Stimulated activated CD4-positive, alpha-beta T cell treated with anti-CD3 and anti-CD28 coated beads, Interleukin-15, amount 100 ng/mL, for 1 hour (primary cell): ENCODE results near the gene ULK2.
A peak's percentile ranks its signal among the peaks of the same experiment; 100 is the strongest.
"Not testable (repeated sequence)": the region's sequence is repeated elsewhere in the genome, so short reads cannot be mapped to it uniquely, and the experiment has no call there.

Source experiments
- DNase-seq, 2 donors: peaks; one replicate each; pipeline ENCODE4 v3.0.0-alpha.2; 2020; ENCODE audit warnings: low read depth in 1 of 2, low spot score in 1 of 2

The ULK2 gene

DNA sequence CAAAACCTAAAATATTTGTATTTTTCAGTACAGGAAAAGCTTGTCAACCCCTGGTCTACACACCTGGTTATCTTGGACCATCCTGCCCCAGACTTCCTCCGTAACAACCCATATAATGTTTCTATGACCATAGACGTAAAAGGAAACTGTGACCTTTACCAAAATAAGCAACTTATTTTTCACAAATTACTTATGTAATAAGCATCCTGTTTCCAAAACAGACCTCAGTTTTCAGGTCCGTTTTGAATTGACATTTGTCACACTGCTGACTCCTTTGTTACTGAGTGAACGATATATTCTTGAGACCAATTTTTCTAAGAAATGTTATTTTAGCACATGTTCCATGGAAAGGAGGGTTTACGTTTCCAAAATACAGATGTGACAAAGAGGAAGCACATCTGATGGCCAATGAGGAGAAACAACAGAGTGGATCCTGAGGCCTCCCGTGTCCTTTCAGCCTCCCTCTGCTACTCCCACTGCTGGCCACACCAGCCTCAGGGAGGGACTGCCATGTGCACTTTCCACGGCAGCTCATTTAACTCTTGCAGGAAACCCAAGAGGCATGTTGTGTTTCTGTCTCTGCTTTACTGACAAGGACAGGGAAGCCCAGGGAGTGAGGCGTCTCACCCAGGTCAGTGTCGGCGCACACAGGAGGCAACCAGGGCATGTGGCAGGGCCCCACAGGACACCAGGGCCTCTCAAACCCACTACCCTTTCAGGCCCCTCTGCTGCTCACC, 99.5 kb downstream of the ULK2 start:
- DNase-seq, result no peak

DNA sequence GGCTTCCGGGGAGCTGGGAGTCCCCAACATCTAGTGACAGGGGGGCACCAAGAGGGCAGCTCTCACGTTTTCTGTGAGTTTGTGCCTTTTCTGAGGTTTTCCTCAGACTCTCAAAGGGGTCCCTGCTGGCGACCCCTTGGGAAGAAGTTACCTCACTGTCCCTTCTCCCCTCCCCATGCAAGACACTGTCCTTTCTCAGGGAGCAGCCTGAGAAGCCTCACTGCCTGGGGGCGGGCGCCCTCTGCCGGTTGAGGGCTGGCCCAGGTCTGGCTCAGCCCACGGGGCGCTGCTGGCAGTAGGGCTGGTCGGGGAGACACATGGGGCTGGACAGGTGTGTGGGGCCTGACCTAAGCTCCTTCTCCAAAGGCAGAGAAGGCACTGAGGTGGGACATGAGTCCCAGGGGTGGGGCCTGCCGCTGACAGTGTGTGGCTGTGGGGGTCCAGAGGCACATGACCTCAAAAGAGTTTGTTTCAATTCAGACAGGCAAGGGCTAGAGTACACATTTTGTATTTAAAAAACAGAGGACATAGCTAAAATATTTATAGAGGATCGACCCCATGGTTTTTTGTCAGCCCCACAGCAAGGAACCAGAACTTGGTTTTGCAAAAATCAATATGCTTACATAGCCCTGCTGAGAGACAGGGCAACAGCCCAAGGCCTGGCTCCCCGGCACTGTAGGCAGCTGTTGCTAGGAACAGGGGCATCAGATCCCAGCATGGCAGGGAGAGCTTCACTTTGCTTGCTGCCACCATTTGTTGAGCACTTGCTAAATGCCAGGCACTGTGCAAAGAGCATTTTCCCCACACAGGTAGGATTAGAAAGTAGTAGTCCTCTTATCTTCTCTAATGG, 101.1 kb downstream of the ULK2 start:
- peak; percentile 68 to 77 for DNase-seq

GRCh38 chr17:19766016-19766415, 101.7 kb downstream of the ULK2 start:
- no peak for DNase-seq

GRCh38 chr17:19763991-19764390, 103.7 kb downstream of the ULK2 start:
- not testable (repeated sequence) for DNase-seq

- no peak for DNase-seq
These were observed 104.3 kb downstream of the ULK2 start for GRCh38 chr17:19763416-19763815.

- peak; percentile 19 to 42 for DNase-seq
These were observed 105.2 kb downstream of the ULK2 start for GRCh38 chr17:19762515-19762961.

DNA sequence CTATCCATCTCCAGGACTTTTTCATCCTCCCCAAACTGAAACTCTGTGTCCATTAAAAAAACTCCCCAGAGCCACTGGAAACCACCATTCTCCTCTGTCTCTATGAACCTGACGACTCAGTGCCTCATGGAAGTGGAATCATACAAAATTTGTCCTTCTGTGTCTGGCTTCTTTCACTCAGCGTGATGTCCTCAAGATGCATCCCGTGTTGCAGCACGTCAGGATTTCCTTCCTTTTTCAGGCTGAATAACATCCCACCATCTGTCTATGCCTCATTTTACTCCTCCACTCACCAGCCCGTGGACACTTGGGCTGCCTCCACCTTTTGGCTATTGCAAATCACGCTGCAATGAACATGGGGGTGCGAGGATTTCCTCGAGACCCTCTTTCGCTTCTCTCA, 107.0 kb downstream of the ULK2 start:
- DNase-seq, result no peak

DNA sequence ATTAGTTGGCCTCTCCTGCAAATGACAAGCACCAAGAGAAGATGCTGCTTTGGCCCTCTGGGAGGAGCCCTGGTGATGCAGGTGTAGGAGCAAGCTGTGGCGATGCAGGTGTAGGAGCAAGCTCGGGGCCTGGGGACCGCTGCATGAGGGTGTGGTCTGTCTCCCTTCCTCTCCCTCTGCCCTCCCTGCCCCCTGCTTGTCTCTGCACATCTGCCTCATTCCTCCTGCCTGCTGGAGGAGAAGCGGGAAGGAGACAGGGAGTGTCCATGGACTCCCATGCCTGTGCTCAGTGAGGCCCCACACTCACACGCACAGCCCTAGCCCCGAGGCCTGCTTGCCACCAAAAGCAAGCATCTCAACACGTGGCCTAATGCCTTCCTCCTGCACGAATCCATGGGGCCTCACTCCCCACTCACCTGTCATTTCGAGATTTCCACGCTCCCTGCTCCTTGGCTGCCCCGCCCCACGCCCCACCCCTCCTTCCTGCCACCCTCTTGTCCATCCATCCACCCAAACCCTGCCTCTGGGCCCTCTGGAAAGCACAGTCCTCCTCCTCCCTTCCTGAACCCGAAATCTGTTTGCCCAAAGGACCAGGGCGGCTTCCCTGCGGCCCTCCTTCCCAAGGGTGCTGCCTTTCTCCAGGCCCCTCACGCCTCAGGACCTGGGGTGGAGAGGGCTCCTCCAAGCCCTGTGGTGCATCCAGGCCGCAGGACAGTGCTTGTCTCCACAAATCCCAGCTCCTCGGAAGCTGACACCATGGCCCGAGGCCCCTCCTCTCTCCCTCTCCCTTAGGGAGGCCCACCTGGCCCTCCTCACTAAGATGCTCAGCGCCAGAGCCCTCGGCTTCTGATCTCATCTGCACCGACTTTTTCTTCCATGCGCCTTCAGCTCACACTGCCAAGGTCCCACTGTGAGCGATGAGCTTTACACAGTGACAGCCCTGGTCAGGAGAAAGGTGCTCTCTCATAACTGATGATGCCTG, 107.9 kb downstream of the ULK2 start:
- DNase-seq, result no peak

GRCh38 chr17:19757536-19758180, 110.1 kb downstream of the ULK2 start:
- DNase-seq, result no peak

DNA sequence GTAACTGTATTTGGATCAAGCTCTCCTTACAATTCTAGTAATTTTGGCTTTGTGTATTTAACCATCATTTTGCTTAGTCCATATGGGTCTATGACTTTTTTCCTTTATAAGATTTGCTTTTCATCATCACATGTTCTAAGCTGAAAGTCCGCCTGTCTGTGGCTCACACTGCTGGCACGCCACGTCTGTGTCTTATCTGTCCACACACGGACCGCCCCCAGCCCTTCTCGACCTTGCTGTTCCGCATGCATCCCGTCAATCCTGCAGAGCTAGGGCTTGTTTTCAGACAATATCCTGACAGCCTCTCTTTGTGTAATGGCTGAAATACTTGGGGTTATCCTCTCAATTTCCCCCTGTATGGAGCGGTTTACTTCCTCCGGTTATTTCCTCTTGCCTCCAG, 111.2 kb downstream of the ULK2 start:
- no peak for DNase-seq

DNA sequence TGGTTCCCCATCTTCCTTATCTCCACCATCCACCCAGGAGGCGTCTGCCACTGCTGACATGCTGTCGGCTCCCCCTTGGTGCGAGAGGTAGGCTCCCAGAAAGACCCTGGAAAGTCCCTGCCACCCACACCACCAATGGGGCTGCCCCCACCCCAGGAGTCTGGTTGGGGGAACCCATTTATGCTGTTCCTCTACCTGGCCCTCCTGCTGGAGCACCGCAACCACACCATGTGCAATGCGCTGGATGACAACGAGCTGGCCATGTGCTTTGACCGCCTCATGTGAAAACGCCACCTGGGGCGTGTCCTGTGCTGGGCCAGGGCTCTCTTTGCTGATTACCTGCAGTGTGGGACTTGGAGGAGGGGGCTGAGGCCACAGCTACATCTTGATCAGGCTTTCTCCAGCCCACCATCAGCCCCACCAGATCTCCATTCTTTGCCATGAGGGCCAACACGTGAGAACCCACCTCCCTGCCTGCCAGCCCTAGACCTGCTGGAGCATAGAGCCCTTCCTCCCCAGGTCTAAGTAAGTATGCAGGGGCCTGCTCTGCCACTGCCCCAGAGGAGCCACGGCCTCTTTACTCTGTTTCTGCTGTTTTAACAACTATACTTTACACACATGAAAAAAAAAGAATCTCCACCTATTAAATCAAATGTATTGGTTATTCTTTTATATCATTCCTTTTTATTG, 111.8 kb downstream of the ULK2 start:
- no peak for DNase-seq

- DNase-seq, result no peak
These were observed 112.3 kb downstream of the ULK2 start for GRCh38 chr17:19755392-19755791.

GRCh38 chr17:19753661-19754463, 113.9 kb downstream of the ULK2 start:
- DNase-seq, result no peak

- no peak for DNase-seq
These were observed 114.7 kb downstream of the ULK2 start for GRCh38 chr17:19753051-19753509.

- DNase-seq, result no peak
These were observed 115.3 kb downstream of the ULK2 start for GRCh38 chr17:19752216-19753050.

DNA sequence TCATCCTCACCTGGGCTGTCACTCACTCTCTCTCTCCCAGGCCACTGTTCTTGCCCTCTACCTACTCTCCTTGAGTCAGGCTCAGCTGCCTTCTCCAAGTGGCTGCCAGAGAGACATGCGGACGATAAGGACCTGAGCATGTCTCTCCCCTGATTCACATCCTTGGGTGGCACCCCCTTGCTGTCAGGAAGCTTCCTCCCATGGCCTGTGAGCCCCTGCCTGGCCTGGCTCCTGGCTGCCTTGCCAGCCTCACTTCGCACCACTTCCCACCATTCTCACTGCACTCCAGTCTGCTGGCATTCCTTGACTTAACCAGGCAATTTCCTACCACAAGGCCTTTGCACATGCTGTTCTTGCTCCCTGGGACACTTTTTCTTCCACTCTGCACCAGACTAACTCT, 116.9 kb downstream of the ULK2 start:
- DNase-seq, result no peak

- DNase-seq, result no peak
These were observed 117.6 kb downstream of the ULK2 start for GRCh38 chr17:19750020-19750572.

GRCh38 chr17:19748807-19749193, 118.9 kb downstream of the ULK2 start:
- no peak for DNase-seq
